SU-DHL-6 (cell line): ENCODE measurements around the gene LEKR1.

Source experiments
- CTCF ChIP-seq: fragments of 200-600 bp; sonication (generic); IDR thresholded peaks from one replicate; pipeline ENCODE4 v1.5.1; 2017; ENCODE audit warnings: antibody characterized with exemption, mild to moderate bottlenecking, low read length, moderate library complexity; ENCODE audit not compliant: insufficient read depth, poor library complexity, severe bottlenecking
- EZH2phosphoT487 ChIP-seq: fragments of 200-600 bp; sonication (generic), shearing (Covaris generic); conservative IDR thresholded peaks from 2 replicates; pipeline ENCODE4 v1.6.1; 2018; ENCODE audit warnings: mild to moderate bottlenecking, antibody characterized with exemption, low read length, moderate library complexity, mixed read lengths

GRCh38 chr3:156818890-156819289 lies 7.3 kb upstream of the LEKR1 start:
- TF ChIP-seq CTCF = no peak
- TF ChIP-seq EZH2phosphoT487 = no peak
